Progenitor cell of endocrine pancreas (in vitro differentiated cells): ENCODE data around the gene ERVFRD-1. TPM values are rescaled to one million over a fixed set of nuclear protein-coding genes. Genes with fewer than 3 reads are reported as not detected.

ENCODE experiments used
- DNase-seq: peaks from one replicate; pipeline ENCODE4 v3.0.0; 2021; ENCODE audit warnings: low spot score; ENCODE audit not compliant: unreplicated experiment
- H3K27ac Mint-ChIP-seq: 2 replicates; pipeline ENCODE4 v1.8.0; 2021; ENCODE audit warnings: mild to moderate bottlenecking, moderate library complexity, mixed read lengths
- H3K27me3 Mint-ChIP-seq: 2 replicates; pipeline ENCODE4 v1.8.0; 2021; ENCODE audit warnings: mixed read lengths
- H3K36me3 Mint-ChIP-seq: 2 replicates; pipeline ENCODE4 v1.8.0; 2022; ENCODE audit warnings: mixed read lengths; ENCODE audit not compliant: insufficient read depth
- H3K4me1 Mint-ChIP-seq: 2 replicates; pipeline ENCODE4 v1.8.0; 2021; ENCODE audit warnings: low read depth, mixed read lengths
- H3K4me3 Mint-ChIP-seq: 2 replicates; pipeline ENCODE4 v1.8.0; 2021; ENCODE audit warnings: low read depth, mild to moderate bottlenecking, moderate library complexity, mixed read lengths
- H3K9me3 Mint-ChIP-seq: 2 replicates; pipeline ENCODE4 v1.8.0; 2021; ENCODE audit warnings: low read depth, mixed read lengths
- CTCF ChIP-seq: fragments of 200-600 bp; sonication (generic); IDR thresholded peaks from one replicate; pipeline ENCODE4 v1.5.0; 2021; ENCODE audit warnings: antibody characterized with exemption, mild to moderate bottlenecking; ENCODE audit not compliant: unreplicated experiment
- total RNA-seq: library from RNA; stranded (reverse); gene quantifications from 2 replicates; pipeline ENCODE4 v1.2.1, GENCODE V29; 2021

The ERVFRD-1 gene
- total RNA-seq, 1 donor from 2014 or later = not detected

GRCh38 chr6:11065436-11066202 lies 45.9 kb downstream of the ERVFRD-1 start:
- no peak for TF ChIP-seq CTCF
- peak overlapping the region; percentile 42 for H3K27ac Mint-ChIP-seq
- H3K9me3 Mint-ChIP-seq = no peaks in the 10 kb centered on the region
- H3K36me3 Mint-ChIP-seq = no peaks in the 10 kb centered on the region
- no peak for DNase-seq
- H3K4me3 Mint-ChIP-seq = no peak overlapping the region
- H3K4me1 Mint-ChIP-seq = peaks cover 21% of the 10 kb centered on the region
- H3K27me3 Mint-ChIP-seq = no peaks in the 10 kb centered on the region

GRCh38 chr6:11064836-11065235 lies 46.7 kb downstream of the ERVFRD-1 start:
- H3K27ac Mint-ChIP-seq = no peak overlapping the region
- H3K4me1 Mint-ChIP-seq = peaks cover 21% of the 10 kb centered on the region
- H3K27me3 Mint-ChIP-seq = no peaks in the 10 kb centered on the region
- no peak overlapping the region for H3K4me3 Mint-ChIP-seq
- no peaks in the 10 kb centered on the region for H3K9me3 Mint-ChIP-seq
- H3K36me3 Mint-ChIP-seq = no peaks in the 10 kb centered on the region
- no peak for DNase-seq
- TF ChIP-seq CTCF = no peak

- Mint-ChIP-seq H3K36me3 (no peaks in the 10 kb centered on the region), H3K9me3 (no peaks in the 10 kb centered on the region), H3K27me3 (no peaks in the 10 kb centered on the region), H3K27ac (no peak overlapping the region), H3K4me3 (no peak overlapping the region), H3K4me1 (peaks cover 14% of the 10 kb centered on the region)
- no peak for DNase-seq
- TF ChIP-seq CTCF = no peak
These were observed 48.8 kb downstream of the ERVFRD-1 start for GRCh38 chr6:11062715-11063114.

GRCh38 chr6:11062083-11062482 lies 49.4 kb downstream of the ERVFRD-1 start:
- H3K36me3 Mint-ChIP-seq = no peaks in the 10 kb centered on the region
- no peak overlapping the region for H3K27ac Mint-ChIP-seq
- H3K9me3 Mint-ChIP-seq = no peaks in the 10 kb centered on the region
- no peaks in the 10 kb centered on the region for H3K27me3 Mint-ChIP-seq
- peaks cover 8% of the 10 kb centered on the region for H3K4me1 Mint-ChIP-seq
- TF ChIP-seq CTCF = no peak
- H3K4me3 Mint-ChIP-seq = no peak overlapping the region
- no peak for DNase-seq

GRCh38 chr6:11058406-11058805 lies 53.1 kb downstream of the ERVFRD-1 start:
- Mint-ChIP-seq H3K36me3 (no peaks in the 10 kb centered on the region), H3K4me3 (no peak overlapping the region), H3K4me1 (peaks cover 14% of the 10 kb centered on the region), H3K27ac (peak overlapping the region; percentile 41), H3K9me3 (no peaks in the 10 kb centered on the region), H3K27me3 (no peaks in the 10 kb centered on the region)
- DNase-seq = no peak
- TF ChIP-seq CTCF = no peak
